GM12892 (cell line): Measurements from ENCODE around the gene AGL.

ENCODE experiments used
- POLR2A ChIP-seq: IDR thresholded peaks from 2 replicates; pipeline ENCODE4 v1.6.1; 2011; ENCODE audit warnings: low read depth, low read length, control low read depth
- POLR2AphosphoS5 ChIP-seq: IDR thresholded peaks from 2 replicates; pipeline ENCODE4 v1.6.1; 2011; ENCODE audit warnings: low read depth, low read length, control low read depth
- TAF1 ChIP-seq: IDR thresholded peaks from 2 replicates; pipeline ENCODE4 v1.6.1; 2011; ENCODE audit warnings: low read depth, mild to moderate bottlenecking, control low read depth, low read length, borderline replicate concordance

DNA sequence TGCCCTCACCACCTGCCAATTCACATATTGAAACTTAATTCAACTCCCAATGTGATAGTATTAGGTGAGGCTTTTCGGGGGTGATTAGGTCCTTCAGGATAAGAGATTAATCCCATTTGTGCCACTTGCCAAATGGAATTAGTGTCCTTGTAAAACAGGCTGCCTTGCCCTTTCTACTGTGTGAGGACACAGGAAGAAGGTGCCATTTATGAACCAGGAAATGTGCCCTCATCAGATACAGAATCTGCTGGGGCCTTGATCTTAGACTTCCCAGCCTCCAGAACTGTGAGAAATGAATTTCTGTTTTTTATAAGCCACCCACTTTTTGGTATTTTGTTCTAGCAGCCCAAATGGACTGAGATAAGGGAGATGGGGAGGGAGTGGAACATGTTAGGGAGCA, 39.1 kb upstream of the AGL start:
- no peak for TF ChIP-seq POLR2A
- TF ChIP-seq POLR2AphosphoS5: no peak
- no peak for TF ChIP-seq TAF1
